SK-N-SH (cell line): ENCODE data around the gene ESYT3. TPM values are rescaled to one million over a fixed set of nuclear protein-coding genes. Genes with fewer than 3 reads are reported as not detected.

Source experiments
- CTCF ChIA-PET: fragments of 300-600, 350-600 bp; formaldehyde crosslinking; extraction: SDS; loops from one replicate; lab custom pipeline; 2021; lab: Yijun Ruan, JAX
- POLR2A ChIA-PET: fragments of 350-600 bp; sonication (Branson Sonifier 250); formaldehyde crosslinking; extraction: SDS; loops from one replicate; lab custom pipeline; 2020; ENCODE audit warnings: antibody characterized with exemption, inconsistent platforms; lab: Yijun Ruan, JAX
- DNase-seq: peaks from one replicate; pipeline ENCODE4 v3.0.0; 2012
- H2AFZ ChIP-seq: fragments of 200-600 bp; sonication (generic); 2 replicates; pipeline ENCODE4 v1.8.1; 2016; ENCODE audit warnings: antibody characterized with exemption, mild to moderate bottlenecking, low read depth
- H3F3A ChIP-seq: fragments of 200-600 bp; sonication (generic); replicated peaks from 2 replicates; pipeline ENCODE3; 2016; ENCODE audit warnings: antibody characterized with exemption, mild to moderate bottlenecking; ENCODE audit not compliant: insufficient read depth
- H3K27ac ChIP-seq, 2 experiments: fragments of 200-500 bp in 1 of 2; fragments of 200-600 bp in 1 of 2; sonication (Bioruptor generic) in 1 of 2; sonication (generic), shearing (Covaris generic) in 1 of 2; 2 replicates each; pipeline versions ENCODE4 v1.5.1 to v1.6.1; 2014 to 2016; ENCODE audit warnings: low read depth in 2 of 2, inconsistent platforms in 1 of 2, low read length in 1 of 2, mild to moderate bottlenecking in 1 of 2, mixed read lengths in 1 of 2
- H3K27me3 ChIP-seq: fragments of 200-600 bp; sonication (generic), shearing (Covaris generic); 2 replicates; pipeline ENCODE4 v1.6.1; 2016; ENCODE audit warnings: mixed run types; ENCODE audit not compliant: insufficient read depth
- H3K36me3 ChIP-seq, 2 experiments: fragments of 200-500 bp in 1 of 2; fragments of 200-600 bp in 1 of 2; sonication (Bioruptor generic) in 1 of 2; sonication (generic) in 1 of 2; replicated peaks in 1 of 2; 2 replicates each; pipeline versions ENCODE3 to v1.5.1; 2014 to 2016; ENCODE audit warnings: low read length in 1 of 2, mild to moderate bottlenecking in 1 of 2; ENCODE audit not compliant: insufficient read depth in 2 of 2, control insufficient read depth in 1 of 2
- H3K4me1 ChIP-seq, 2 experiments: fragments of 200-500 bp in 1 of 2; fragments of 200-600 bp in 1 of 2; sonication (Bioruptor generic) in 1 of 2; sonication (generic), shearing (Covaris generic) in 1 of 2; 2 replicates each; pipeline versions ENCODE4 v1.5.1 to v1.6.1; 2014 to 2016; ENCODE audit warnings: low read depth in 1 of 2, low read length in 1 of 2, mixed run types in 1 of 2; ENCODE audit not compliant: insufficient read depth in 2 of 2, control insufficient read depth in 1 of 2
- H3K4me2 ChIP-seq: fragments of 200-600 bp; sonication (generic), shearing (Covaris generic); 2 replicates; pipeline ENCODE4 v1.6.1; 2017; ENCODE audit warnings: mixed run types
- H3K4me3 ChIP-seq, 2 experiments: fragments of 200-500 bp in 1 of 2; fragments of 200-600 bp in 1 of 2; sonication (Bioruptor generic) in 1 of 2; sonication (generic), shearing (Covaris generic) in 1 of 2; 2 replicates each; pipeline versions ENCODE4 v1.5.1 to v1.8.1; 2014 to 2016; ENCODE audit warnings: low read depth in 2 of 2, inconsistent platforms in 1 of 2, low read length in 1 of 2, mild to moderate bottlenecking in 1 of 2, mixed read lengths in 1 of 2, moderate library complexity in 1 of 2
- H3K79me2 ChIP-seq: fragments of 200-600 bp; sonication (generic); 2 replicates; pipeline ENCODE4 v1.8.1; 2017; ENCODE audit warnings: mild to moderate bottlenecking; ENCODE audit not compliant: insufficient read depth
- H3K9ac ChIP-seq: fragments of 200-600 bp; sonication (generic); 2 replicates; pipeline ENCODE4 v1.6.1; 2017; ENCODE audit warnings: mixed run types
- H3K9me2 ChIP-seq: fragments of 200-600 bp; sonication (generic); 2 replicates; pipeline ENCODE4 v1.6.1; 2017; ENCODE audit warnings: mixed run types
- H3K9me3 ChIP-seq: fragments of 200-600 bp; sonication (generic); 2 replicates; pipeline ENCODE4 v1.6.1; 2017; ENCODE audit warnings: mixed run types, mild to moderate bottlenecking, moderate library complexity
- H4K20me1 ChIP-seq: fragments of 200-600 bp; sonication (generic); 2 replicates; pipeline ENCODE4 v1.6.1; 2017; ENCODE audit warnings: mild to moderate bottlenecking, mixed run types; ENCODE audit not compliant: insufficient read depth
- EP300 ChIP-seq, 2 experiments: IDR thresholded peaks; 2 replicates each; pipeline versions ENCODE4 v1.4.0 to v1.6.1; 2012; ENCODE audit warnings: borderline replicate concordance in 1 of 2, low read depth in 1 of 2, low read length in 1 of 2
- GABPA ChIP-seq: IDR thresholded peaks from 2 replicates; pipeline ENCODE4 v1.4.0; 2012; ENCODE audit warnings: low read depth, mild to moderate bottlenecking
- MEF2A ChIP-seq: IDR thresholded peaks from 2 replicates; pipeline ENCODE4 v1.4.0; 2012; ENCODE audit warnings: low read depth, borderline replicate concordance
- NFIC ChIP-seq: IDR thresholded peaks from 2 replicates; pipeline ENCODE4 v1.4.0; 2012; ENCODE audit warnings: borderline replicate concordance
- PBX3 ChIP-seq: IDR thresholded peaks from 2 replicates; pipeline ENCODE4; 2012
- RXRA ChIP-seq: IDR thresholded peaks from 2 replicates; pipeline ENCODE4 v1.4.0; 2012; ENCODE audit warnings: low read depth, mild to moderate bottlenecking, borderline replicate concordance
- SMC3 ChIP-seq: IDR thresholded peaks from 2 replicates; pipeline ENCODE4 v1.6.1; 2012; ENCODE audit warnings: low read depth, low read length, improper control_type of control experiment
- TAF1 ChIP-seq: IDR thresholded peaks from 2 replicates; pipeline ENCODE4 v1.6.1; 2012; ENCODE audit warnings: low read depth, mild to moderate bottlenecking, low read length, moderate library complexity, borderline replicate concordance
- TCF12 ChIP-seq: IDR thresholded peaks from 2 replicates; pipeline ENCODE4 v1.4.0; 2012
- USF2 ChIP-seq: fragments of 150-350 bp; IDR thresholded peaks from 2 replicates; pipeline ENCODE4 v1.6.1; 2017; ENCODE audit warnings: antibody characterized with exemption, low read length, low read depth, borderline replicate concordance
- YY1 ChIP-seq: IDR thresholded peaks from 2 replicates; pipeline ENCODE4 v1.4.0; 2012; ENCODE audit warnings: low read depth, mild to moderate bottlenecking
- WGBS: methylation state at CpG from one replicate; pipeline ENCODE4 v1.1.6; 2017; ENCODE audit warnings: low lambda C conversion rate; 5-methylcytosine and 5-hydroxymethylcytosine counted together
- polyA plus RNA-seq, 3 experiments: library from polyadenylated mRNA; depleted of rRNA; stranded (reverse); fragments of >200 nt; gene quantifications; 2 replicates each; pipeline ENCODE4 v1.2.3, GENCODE V29; 2012
- TF ChIP-seq, protein P1 (sequence below): fragments of 200-600 bp; sonication (generic); IDR thresholded peaks from 2 replicates; pipeline ENCODE4 v1.6.1; 2017; ENCODE audit warnings: antibody characterized with exemption, mild to moderate bottlenecking, moderate library complexity
- TF ChIP-seq, protein P2 (sequence below): IDR thresholded peaks from 2 replicates; pipeline ENCODE4 v1.6.1; 2012; ENCODE audit warnings: mild to moderate bottlenecking, low read depth, low read length, moderate library complexity

ESYT3 gene
- polyA plus RNA-seq, 1 of the 3 experiments (the other 2 are of a cell fraction) = 0.33 TPM

GRCh38 chr3:138464491-138464860 is 30.1 kb downstream of the ESYT3 start (continued):
- TF ChIP-seq, protein P1, sequence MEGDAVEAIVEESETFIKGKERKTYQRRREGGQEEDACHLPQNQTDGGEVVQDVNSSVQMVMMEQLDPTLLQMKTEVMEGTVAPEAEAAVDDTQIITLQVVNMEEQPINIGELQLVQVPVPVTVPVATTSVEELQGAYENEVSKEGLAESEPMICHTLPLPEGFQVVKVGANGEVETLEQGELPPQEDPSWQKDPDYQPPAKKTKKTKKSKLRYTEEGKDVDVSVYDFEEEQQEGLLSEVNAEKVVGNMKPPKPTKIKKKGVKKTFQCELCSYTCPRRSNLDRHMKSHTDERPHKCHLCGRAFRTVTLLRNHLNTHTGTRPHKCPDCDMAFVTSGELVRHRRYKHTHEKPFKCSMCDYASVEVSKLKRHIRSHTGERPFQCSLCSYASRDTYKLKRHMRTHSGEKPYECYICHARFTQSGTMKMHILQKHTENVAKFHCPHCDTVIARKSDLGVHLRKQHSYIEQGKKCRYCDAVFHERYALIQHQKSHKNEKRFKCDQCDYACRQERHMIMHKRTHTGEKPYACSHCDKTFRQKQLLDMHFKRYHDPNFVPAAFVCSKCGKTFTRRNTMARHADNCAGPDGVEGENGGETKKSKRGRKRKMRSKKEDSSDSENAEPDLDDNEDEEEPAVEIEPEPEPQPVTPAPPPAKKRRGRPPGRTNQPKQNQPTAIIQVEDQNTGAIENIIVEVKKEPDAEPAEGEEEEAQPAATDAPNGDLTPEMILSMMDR = no peak
- TF ChIP-seq TCF12 = no peak
- TF ChIP-seq NFIC = no peak
- TF ChIP-seq RXRA = no peak
- TF ChIP-seq SMC3 = no peak
- no peak for TF ChIP-seq EP300 (IDR thresholded peaks at IDR 0.05; ENCODE audit: borderline replicate concordance in 1 of 2, low read depth in 1 of 2, low read length in 1 of 2)
- TF ChIP-seq USF2 = no peak
- TF ChIP-seq GABPA = no peak

GRCh38 chr3:138465451-138465850 is 31.0 kb downstream of the ESYT3 start:
- POLR2A ChIA-PET = no interaction called here
- H3K27me3 ChIP-seq = no peaks in the 10 kb centered on the region
- H3K4me3 ChIP-seq = no peak overlapping the region
- H2AFZ ChIP-seq = no peak overlapping the region
- TF ChIP-seq MEF2A = no peak
- TF ChIP-seq, protein P1 = no peak
- TF ChIP-seq, protein P2, sequence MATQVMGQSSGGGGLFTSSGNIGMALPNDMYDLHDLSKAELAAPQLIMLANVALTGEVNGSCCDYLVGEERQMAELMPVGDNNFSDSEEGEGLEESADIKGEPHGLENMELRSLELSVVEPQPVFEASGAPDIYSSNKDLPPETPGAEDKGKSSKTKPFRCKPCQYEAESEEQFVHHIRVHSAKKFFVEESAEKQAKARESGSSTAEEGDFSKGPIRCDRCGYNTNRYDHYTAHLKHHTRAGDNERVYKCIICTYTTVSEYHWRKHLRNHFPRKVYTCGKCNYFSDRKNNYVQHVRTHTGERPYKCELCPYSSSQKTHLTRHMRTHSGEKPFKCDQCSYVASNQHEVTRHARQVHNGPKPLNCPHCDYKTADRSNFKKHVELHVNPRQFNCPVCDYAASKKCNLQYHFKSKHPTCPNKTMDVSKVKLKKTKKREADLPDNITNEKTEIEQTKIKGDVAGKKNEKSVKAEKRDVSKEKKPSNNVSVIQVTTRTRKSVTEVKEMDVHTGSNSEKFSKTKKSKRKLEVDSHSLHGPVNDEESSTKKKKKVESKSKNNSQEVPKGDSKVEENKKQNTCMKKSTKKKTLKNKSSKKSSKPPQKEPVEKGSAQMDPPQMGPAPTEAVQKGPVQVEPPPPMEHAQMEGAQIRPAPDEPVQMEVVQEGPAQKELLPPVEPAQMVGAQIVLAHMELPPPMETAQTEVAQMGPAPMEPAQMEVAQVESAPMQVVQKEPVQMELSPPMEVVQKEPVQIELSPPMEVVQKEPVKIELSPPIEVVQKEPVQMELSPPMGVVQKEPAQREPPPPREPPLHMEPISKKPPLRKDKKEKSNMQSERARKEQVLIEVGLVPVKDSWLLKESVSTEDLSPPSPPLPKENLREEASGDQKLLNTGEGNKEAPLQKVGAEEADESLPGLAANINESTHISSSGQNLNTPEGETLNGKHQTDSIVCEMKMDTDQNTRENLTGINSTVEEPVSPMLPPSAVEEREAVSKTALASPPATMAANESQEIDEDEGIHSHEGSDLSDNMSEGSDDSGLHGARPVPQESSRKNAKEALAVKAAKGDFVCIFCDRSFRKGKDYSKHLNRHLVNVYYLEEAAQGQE = no peak
- no peak for TF ChIP-seq RXRA
- no peak for TF ChIP-seq GABPA
- no peak for TF ChIP-seq YY1
- TF ChIP-seq TAF1 = no peak
- TF ChIP-seq TCF12 = no peak
- TF ChIP-seq PBX3 = no peak
- CTCF ChIA-PET = interaction anchor here (0.8 to 2.5 kb wide), 7 partner anchors 14 to 469 kb away, joined by 3 to 10 read pairs (median 4); partner anchors contain the start of gene CEP70
- H3K36me3 ChIP-seq = no peaks in the 10 kb centered on the region
- H3K4me2 ChIP-seq = no peak overlapping the region
- no peaks in the 10 kb centered on the region for H3K9me3 ChIP-seq
- H3F3A ChIP-seq = peaks cover 4% of the 10 kb centered on the region
- H3K4me1 ChIP-seq = peaks cover 0 to 5% of the 10 kb centered on the region in 2 experiments; a peak in 1 of 4 replicates
- no peak for DNase-seq
- no peaks in the 10 kb centered on the region for H3K9me2 ChIP-seq
- 92% methylated on average over 2 of the region's 3 CpGs for WGBS
- H3K27ac ChIP-seq = no peak overlapping the region
- H3K79me2 ChIP-seq = no peaks in the 10 kb centered on the region
- H3K9ac ChIP-seq = no peak overlapping the region
- no peaks in the 10 kb centered on the region for H4K20me1 ChIP-seq
